C4-2B (cell line): Measurements from ENCODE around the gene PPRC1.
A peak's percentile ranks its signal among the peaks of the same experiment; 100 is the strongest.

ENCODE experiments used
- H3K27ac ChIP-seq: fragments of 450-650 bp; 2 replicates; pipeline ENCODE4 v1.5.1; 2017
- CTCF ChIP-seq: fragments of 450-650 bp; conservative IDR thresholded peaks from 2 replicates; pipeline ENCODE4 v1.5.1; 2017; ENCODE audit warnings: mild to moderate bottlenecking
- ZFX ChIP-seq: fragments of 450-650 bp; IDR thresholded peaks from 2 replicates; pipeline ENCODE4 v1.6.1; 2017

PPRC1 gene

GRCh38 chr10:102153093-102153620, 20.3 kb downstream of the PPRC1 start:
- TF ChIP-seq CTCF (no peak), ZFX (no peak)
- H3K27ac ChIP-seq = peak overlapping the region; percentile 91

GRCh38 chr10:102154466-102155116, 21.8 kb downstream of the PPRC1 start:
- H3K27ac ChIP-seq = peak overlapping the region; percentile 3; the same call in 1 of the 2 replicates
- TF ChIP-seq ZFX (no peak), CTCF (no peak)

- H3K27ac ChIP-seq = 0 out of 2 replicates have a peak overlapping the region, but pooled peaks have one; percentile 25
- TF ChIP-seq CTCF (no peak), ZFX (no peak)
These were observed 24.4 kb downstream of the PPRC1 start for GRCh38 chr10:102157224-102157623.

- no peak for TF ChIP-seq CTCF
- TF ChIP-seq ZFX = no peak
- no peak overlapping the region for H3K27ac ChIP-seq
These were observed 26.3 kb downstream of the PPRC1 start for GRCh38 chr10:102159051-102159597.

- TF ChIP-seq ZFX (no peak), CTCF (no peak)
- no peak overlapping the region for H3K27ac ChIP-seq
These were observed 27.0 kb downstream of the PPRC1 start for GRCh38 chr10:102159831-102160230.

GRCh38 chr10:102163342-102163989, 30.6 kb downstream of the PPRC1 start:
- TF ChIP-seq ZFX (no peak), CTCF (no peak)
- no peak overlapping the region for H3K27ac ChIP-seq

GRCh38 chr10:102167861-102168260, 35.0 kb downstream of the PPRC1 start:
- no peak for TF ChIP-seq ZFX

More at GRCh38 chr10:102167861-102168260, 35.0 kb downstream of the PPRC1 start:
- no peak overlapping the region for H3K27ac ChIP-seq
